Left lung (tissue), 14 donors: ENCODE measurements around the gene KATNA1. TPM values are rescaled to one million over a fixed set of nuclear protein-coding genes. Genes with fewer than 3 reads are reported as not detected.

Source experiments
- ATAC-seq: fragments of 200-7000 bp; cut with Tn5 transposase; one replicate; pipeline ENCODE4 v1.9.1; 2020; ENCODE audit warnings: moderate library complexity
- DNase-seq, 4 donors: peaks; one replicate each; pipeline ENCODE4 v3.0.0-alpha.2; 2013 to 2020
- H3K27ac ChIP-seq, 2 donors: fragments of 200-600 bp; sonication (generic) in 1 of 2; one replicate each; pipeline versions ENCODE4 v1.5.0 to v1.8.0; 2020 to 2021
- H3K27me3 ChIP-seq, 2 donors: fragments of 200-600 bp; sonication (generic) in 1 of 2; one replicate each; pipeline versions ENCODE4 v1.5.0 to v1.8.0; 2020 to 2021
- H3K36me3 ChIP-seq, 2 donors: fragments of 200-600 bp; sonication (generic) in 1 of 2; one replicate each; pipeline versions ENCODE4 v1.5.0 to v1.8.0; 2020 to 2021
- H3K4me1 ChIP-seq, 2 donors: fragments of 200-600 bp; one replicate each; pipeline ENCODE4 v1.8.0; 2021
- H3K4me3 ChIP-seq, 2 donors: fragments of 200-600 bp; sonication (generic) in 1 of 2; one replicate each; pipeline versions ENCODE4 v1.5.0 to v1.8.0; 2020 to 2021; ENCODE audit warnings: mild to moderate bottlenecking in 1 of 2
- H3K9me3 ChIP-seq, 2 donors: fragments of 200-600 bp; sonication (generic) in 1 of 2; one replicate each; pipeline versions ENCODE4 v1.5.0 to v1.8.0; 2020 to 2021
- CTCF ChIP-seq, 2 donors: fragments of 200-600 bp; sonication (generic) in 1 of 2; IDR thresholded peaks; one replicate each; pipeline versions ENCODE4 v1.5.0 to v1.8.0; 2021; ENCODE audit warnings: antibody characterized with exemption in 2 of 2
- intact Hi-C, 2 donors: fragments of 100-400 bp; cut with DNase I; formaldehyde crosslinking; loops; one replicate each; pipeline versions ENCODE4 v1.11.2 to v1.14.2; 2022
- long read RNA-seq, 12 donors: library from polyadenylated mRNA in 2 of 12; unstranded in 2 of 12; transcript quantifications; one replicate each; pipeline ENCODE4 v2.0.0 and lab custom pipeline, GENCODE V29; 2019 to 2026
- polyA plus RNA-seq, 6 donors: library from polyadenylated mRNA; unstranded; fragments of 120-200 nt; gene quantifications; one replicate each; pipeline ENCODE4 v1.2.1, GENCODE V29; 2013; ENCODE audit not compliant: insufficient read length in 6 of 6
- total RNA-seq, 2 donors: library from RNA; stranded (reverse); fragmentation: NEBNext Ultra II Directional; extraction: Animal tissue kit (Norgen Biotek cat#: 25700); gene quantifications; one replicate each; pipeline ENCODE4 v1.2.1, GENCODE V29; 2021
- donor health status: DM: no; HTN: yes; CAD: no.
- donor health status: DM: no; HTN: no; CAD: no.

Gene KATNA1
- total RNA-seq (10 to 100 TPM; 11.6 to 13.7 TPM), polyA plus RNA-seq (10 to 100 TPM; 30.0 to 35.3 (median 33.0) TPM)
- long read RNA-seq, donor 1, partial matches to known transcripts, result 14 of 22 reads
- long read RNA-seq, donor 1, other reads (novel, unspliced or antisense), result 0 of 22 reads
- long read RNA-seq, donor 2, partial matches to known transcripts, result 20 of 28 reads
- long read RNA-seq, donor 2, other reads (novel, unspliced or antisense), result 0 of 28 reads
- long read RNA-seq, donor 3, transcript KATNA1-203 (11 exons, 1,984 nt), result major isoform, 9 of 12 reads
- long read RNA-seq, donor 3, partial matches to known transcripts, result 0 of 12 reads
- long read RNA-seq, donor 3, other reads (novel, unspliced or antisense), result 0 of 12 reads
- long read RNA-seq, donor 4, partial matches to known transcripts, result 3 of 9 reads
- long read RNA-seq, donor 4, other reads (novel, unspliced or antisense), result 3 of 9 reads
- long read RNA-seq, donor 5, transcript KATNA1-203 (11 exons, 1,984 nt), result major isoform, 8 of 26 reads
- long read RNA-seq, donor 5, partial matches to known transcripts, result 15 of 26 reads
- long read RNA-seq, donor 5, other reads (novel, unspliced or antisense), result 0 of 26 reads
- long read RNA-seq, donor 6, transcript KATNA1-203 (11 exons, 1,984 nt), result major isoform, 10 of 12 reads
- long read RNA-seq, donor 6, partial matches to known transcripts, result 0 of 12 reads
- long read RNA-seq, donor 6, other reads (novel, unspliced or antisense), result 0 of 12 reads
- long read RNA-seq, donor 7, transcript KATNA1-202 (10 exons, 1,684 nt), result major isoform, 11 of 21 reads
- long read RNA-seq, donor 7, partial matches to known transcripts, result 5 of 21 reads
- long read RNA-seq, donor 7, other reads (novel, unspliced or antisense), result 0 of 21 reads
- long read RNA-seq, donor 8, transcript KATNA1-202 (10 exons, 1,684 nt), result major isoform, 6 of 20 reads
- long read RNA-seq, donor 8, transcript KATNA1-203 (11 exons, 1,984 nt), result major isoform, 6 of 20 reads
- long read RNA-seq, donor 8, partial matches to known transcripts, result 8 of 20 reads
- long read RNA-seq, donor 8, other reads (novel, unspliced or antisense), result 0 of 20 reads
- long read RNA-seq, donor 9, result 0 reads
- long read RNA-seq, donor 10, transcript KATNA1-203 (11 exons, 1,984 nt), result major isoform, 9 of 11 reads
- long read RNA-seq, donor 10, partial matches to known transcripts, result 2 of 11 reads
- long read RNA-seq, donor 10, other reads (novel, unspliced or antisense), result 0 of 11 reads
- long read RNA-seq, donor 11, partial matches to known transcripts, result 5 of 10 reads
- long read RNA-seq, donor 11, other reads (novel, unspliced or antisense), result 0 of 10 reads
- long read RNA-seq, donor 12, transcript KATNA1-202 (10 exons, 1,684 nt), result minor isoform, 7 of 17 reads
- long read RNA-seq, donor 12, transcript KATNA1-203 (11 exons, 1,984 nt), result major isoform, 10 of 17 reads
- long read RNA-seq, donor 12, partial matches to known transcripts, result 0 of 17 reads
- long read RNA-seq, donor 12, other reads (novel, unspliced or antisense), result 0 of 17 reads

DNA sequence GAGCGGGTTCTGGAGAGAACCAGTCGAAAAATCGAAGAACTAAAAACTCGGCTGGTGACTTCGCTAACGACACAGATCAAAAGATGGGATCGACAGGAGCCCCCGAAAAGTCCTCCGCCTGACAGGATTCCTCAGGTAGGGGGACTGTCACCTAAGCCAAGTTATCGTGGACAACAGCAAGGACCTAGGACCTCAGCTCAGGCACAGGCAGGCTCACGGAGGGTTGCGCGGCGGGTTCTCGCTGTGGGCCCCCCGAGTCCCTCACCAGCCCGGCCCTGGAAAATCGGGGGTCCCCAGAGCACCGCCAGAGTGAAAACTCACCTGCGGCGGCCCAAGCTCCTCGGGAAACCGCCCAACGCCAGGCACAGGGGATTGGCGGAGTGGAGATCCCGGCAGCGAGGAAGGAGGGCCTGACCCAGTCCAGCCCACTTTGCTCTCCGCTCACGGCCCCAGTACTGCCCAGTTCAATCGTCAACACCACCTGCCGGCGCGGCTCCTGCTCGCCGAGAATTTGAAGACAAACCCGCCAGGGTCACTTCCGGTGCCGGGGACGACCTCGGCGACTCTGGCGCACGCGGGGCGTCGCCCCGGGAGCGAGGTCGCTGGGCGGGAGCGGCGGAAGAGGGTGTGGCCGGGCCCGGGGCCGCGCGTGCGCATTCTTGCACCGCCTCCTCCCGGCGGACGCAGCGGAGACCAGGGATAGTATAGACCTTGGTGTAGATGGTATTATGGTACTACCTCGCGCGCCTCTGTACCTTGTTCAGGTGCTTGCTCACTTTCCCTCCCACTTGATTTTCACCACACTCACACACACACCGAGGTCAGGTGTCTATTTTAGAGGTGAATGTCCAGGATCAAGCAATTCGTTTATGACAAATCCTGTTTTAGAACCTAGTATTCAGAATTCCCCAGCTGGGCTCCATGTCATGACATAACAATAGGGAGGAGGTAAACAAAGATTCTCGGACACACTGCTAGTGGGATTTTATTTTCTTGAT, at the start of gene KATNA1:
Gene KATNA1 (minus strand): TSS at position 567 of the 998 bp plus-strand sequence. CDS start 10,167 bp downstream, outside the sequence.
- peak within 1 kb of the TSS; percentile 75 to 86 for H3K27ac ChIP-seq
- peaks cover 0 to 33% of the 10 kb centered on the region in 2 donors for H3K4me1 ChIP-seq
- ATAC-seq, result peak; percentile 96
- H3K4me3 ChIP-seq, result peak within 1 kb of the TSS; percentile 92 to 97
- no peak for TF ChIP-seq CTCF (IDR thresholded peaks at IDR 0.05)
- H3K27me3 ChIP-seq, result no peaks in the 10 kb centered on the region
- DNase-seq, result peak; percentile 79 to 98 (median 90)
- no peaks in the 10 kb centered on the region for H3K9me3 ChIP-seq
- no peaks in the 10 kb centered on the region for H3K36me3 ChIP-seq
- intact Hi-C loops, result no loop called here

GRCh38 chr6:149698175-149698574, 49.7 kb upstream of the KATNA1 start:
- Histone ChIP-seq H3K4me1 (peaks cover 0 to 13% of the 10 kb centered on the region in 2 donors), H3K36me3 (peaks cover 0 to 40% of the 10 kb centered on the region in 2 donors), H3K27me3 (no peaks in the 10 kb centered on the region), H3K4me3 (no peak overlapping the region), H3K27ac (no peak overlapping the region), H3K9me3 (no peaks in the 10 kb centered on the region)
- DNase-seq (no peak), ATAC-seq (no peak)
- TF ChIP-seq CTCF (IDR thresholded peaks at IDR 0.05), result no peak
- intact Hi-C loops, result no loop called here

- no peak for ATAC-seq
- H3K36me3 ChIP-seq, result peaks cover 0 to 51% of the 10 kb centered on the region in 2 donors
Observed at GRCh38 chr6:149696901-149697300, 48.4 kb upstream of the KATNA1 start.

More at GRCh38 chr6:149696901-149697300, 48.4 kb upstream of the KATNA1 start:
- no peak for TF ChIP-seq CTCF (IDR thresholded peaks at IDR 0.05)
- no peak for DNase-seq
- Histone ChIP-seq H3K4me1 (peaks cover 0 to 7% of the 10 kb centered on the region in 2 donors), H3K4me3 (no peak overlapping the region), H3K9me3 (no peaks in the 10 kb centered on the region), H3K27me3 (no peaks in the 10 kb centered on the region), H3K27ac (no peak overlapping the region)
- intact Hi-C loops, result no loop called here
